DMS114 treated with DMSO at 0.1 percent for 48 hours (cell line): ENCODE measurements around the gene CSF3R.

Experiments used
- DNase-seq: peaks from one replicate; lab custom pipeline; 2025; ENCODE audit not compliant: unreplicated experiment; lab: John Stamatoyannopoulos, UW

CSF3R gene

DNA sequence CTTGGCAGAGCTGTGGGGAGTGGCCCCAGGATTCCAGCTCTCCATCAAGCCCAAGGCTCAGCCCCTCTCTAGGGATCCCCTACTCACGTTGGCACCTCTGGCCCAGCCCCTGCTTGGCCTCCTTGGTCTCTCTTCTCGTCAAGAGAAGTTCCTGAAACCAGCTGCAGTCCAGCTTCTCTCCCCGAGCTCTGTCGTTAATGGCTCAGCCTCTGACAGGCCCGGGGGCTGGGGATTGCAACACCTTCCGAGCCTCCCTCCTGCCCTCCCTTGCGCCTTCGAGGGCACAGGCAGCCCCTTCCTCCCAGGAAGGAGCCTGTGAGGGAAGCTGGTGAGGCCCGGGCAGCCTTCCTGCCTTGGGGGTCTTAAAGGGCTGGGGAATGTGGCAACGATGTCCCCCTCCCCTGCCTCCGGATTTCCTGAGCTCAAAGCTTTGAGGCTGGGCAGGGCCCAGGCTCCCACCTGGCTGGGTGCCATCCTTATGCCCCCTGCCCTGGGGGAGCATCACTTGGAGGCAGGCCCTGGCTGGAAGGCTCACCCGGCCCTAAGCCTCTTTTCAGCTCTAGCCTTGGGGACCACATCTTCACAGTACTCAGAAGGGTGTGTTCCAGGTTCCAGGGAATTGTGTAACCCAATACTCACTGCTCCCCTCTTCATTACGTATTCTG lies at the start of gene CSF3R:
TSS of gene CSF3R (minus strand) at position 190 of the 665 bp plus-strand sequence. CDS start 3,417 bp downstream, outside the sequence.
- DNase-seq, result no peak

DNA sequence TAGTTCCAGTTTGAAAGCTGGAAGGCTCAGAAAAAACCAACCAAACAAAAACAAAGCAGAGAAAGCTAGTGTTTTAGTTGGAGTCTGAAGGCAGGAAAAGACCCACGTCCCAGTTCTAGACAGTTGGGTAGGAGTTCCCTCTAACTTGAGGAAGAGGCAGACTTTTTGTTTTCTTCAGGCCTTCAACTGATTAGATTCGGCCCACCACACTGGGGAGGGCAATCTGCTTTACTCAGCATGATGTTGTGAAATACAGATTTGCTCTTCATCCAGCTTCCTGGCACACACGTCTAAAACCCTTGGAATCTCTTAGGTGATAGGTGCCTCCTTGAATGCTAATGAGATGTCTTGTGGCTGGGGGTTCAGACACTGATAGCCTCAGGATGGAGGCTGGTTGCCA lies 49.1 kb upstream of the CSF3R start:
- DNase-seq, result no peak

DNA sequence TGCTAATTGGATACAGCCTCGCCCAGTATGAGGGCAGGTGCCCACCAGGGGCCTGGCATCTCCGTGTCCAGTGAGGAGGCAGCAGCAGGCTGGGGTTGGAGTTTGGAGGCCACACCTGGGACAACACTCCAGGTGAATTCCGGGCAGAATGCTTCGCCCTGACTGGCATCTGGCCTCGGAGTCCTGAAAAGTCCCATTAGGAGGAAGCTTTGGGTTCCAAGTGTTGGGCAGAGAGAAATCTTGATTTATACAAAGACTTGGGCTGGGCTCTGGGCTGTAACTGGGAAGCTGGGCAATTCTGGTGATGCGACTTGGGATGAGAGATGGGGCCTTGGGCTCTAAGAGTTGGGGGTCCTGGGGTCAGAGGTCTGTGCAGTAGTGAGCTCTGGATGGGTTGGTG lies 48.1 kb upstream of the CSF3R start:
- no peak for DNase-seq

DNA sequence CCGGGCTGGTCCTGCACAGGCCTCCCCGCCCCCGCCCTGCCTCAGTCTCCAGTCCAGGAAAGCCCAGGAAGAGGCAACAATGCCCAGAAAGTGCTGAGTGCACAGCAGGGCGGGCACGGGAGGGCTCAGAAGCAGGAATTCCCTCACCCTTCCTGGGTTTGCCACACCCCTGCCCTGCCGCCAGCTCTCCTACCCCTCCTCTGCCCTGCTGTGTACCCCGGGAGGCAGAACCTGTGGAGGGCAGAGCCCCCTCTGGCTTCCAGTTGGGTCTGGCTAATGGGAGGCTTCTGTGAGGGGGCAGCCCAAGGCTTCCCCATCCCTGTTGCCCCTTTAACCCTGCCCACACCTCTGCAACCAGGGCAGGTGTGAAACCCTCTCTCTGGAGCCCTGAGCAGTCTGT lies 47.5 kb upstream of the CSF3R start:
- DNase-seq, result no peak

DNA sequence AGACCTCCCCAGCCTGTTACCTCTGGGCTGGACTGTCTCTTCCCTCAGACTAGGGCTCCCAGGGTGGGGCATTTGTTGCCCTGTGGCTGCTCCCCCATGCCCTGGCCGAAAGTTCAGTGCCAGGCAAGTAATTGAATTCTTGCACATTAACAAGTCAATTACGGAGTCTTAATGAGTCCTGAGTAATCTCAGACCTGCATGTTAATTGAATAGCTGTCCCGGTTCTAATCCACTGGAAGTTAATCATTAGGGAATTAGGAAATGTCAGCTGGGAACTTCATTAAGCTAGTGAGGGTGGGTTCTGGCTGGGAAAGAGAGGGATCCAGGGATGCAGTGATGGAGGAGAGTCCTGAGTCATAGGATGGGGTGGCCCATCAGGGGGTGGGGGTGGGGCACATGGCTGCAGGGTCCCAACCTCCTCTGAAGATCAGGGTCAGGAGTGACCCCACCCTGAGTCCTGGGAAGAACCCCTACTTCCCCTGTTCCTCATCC lies 47.1 kb upstream of the CSF3R start:
- DNase-seq, result no peak

DNA sequence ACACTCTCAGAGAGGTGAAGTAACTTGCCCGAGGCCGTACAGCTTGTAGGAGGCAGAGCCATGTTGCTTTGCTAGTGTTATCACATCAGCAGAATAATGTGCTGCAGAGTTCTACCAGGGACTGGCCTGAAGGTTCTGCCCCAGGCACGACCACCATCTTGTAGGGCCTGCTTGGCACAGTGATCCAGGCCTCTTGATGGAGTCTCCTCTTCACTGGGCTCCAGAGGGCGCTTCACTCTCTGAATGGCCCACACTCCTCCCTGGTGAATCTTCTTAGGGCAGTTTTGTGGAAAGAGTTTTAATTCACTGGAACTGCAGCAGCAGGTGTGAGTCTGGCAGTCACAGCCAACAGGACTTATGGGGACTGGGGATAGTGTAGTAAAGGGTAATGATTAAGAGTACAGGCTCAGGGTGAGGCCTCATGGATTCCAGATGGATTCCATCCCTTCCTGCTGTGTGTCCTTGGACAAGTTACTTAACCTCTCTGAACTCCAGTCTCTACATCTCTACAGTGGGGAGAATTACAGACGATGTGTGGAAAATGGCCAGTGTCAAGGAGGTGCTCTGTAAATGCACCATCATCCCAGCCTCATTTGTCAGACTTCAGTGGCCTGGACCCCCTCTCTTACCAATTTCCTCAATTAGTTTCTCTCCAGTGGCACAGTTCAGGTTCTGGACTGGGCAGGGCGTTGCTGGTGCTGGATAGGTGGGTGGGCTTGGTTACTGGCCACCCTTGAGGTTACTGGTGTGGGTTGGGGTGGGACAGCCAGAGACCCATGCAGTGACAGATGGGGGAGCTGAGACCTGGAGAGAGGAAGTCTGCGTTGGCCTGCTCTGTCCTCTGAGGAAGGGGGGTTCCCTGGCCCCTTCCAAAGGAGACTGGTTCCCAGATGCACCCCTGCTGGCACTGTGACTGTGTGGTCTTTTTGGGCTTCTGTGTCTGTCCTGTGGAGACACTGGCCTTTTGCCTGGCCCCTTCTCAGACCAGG lies 45.9 kb upstream of the CSF3R start:
- no peak for DNase-seq

DNA sequence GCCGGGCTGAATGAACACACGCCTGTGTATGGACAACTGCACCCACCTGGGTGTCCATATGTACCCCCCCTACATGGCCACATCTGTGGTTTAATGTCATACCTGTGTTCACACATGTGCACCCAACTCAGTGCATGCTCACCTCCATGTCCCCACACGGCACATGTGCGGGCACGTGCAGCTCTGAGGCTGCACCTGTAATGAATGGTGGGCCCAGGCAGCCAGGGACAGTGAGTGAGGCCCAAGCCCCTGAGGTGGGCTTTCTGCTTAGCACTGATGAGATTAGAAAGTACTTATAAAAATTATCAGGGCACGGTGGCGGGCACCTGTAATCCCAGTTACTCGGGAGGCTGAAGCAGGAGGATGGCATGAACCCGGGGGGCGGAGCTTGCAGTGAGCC lies 42.5 kb upstream of the CSF3R start:
- no peak for DNase-seq

DNA sequence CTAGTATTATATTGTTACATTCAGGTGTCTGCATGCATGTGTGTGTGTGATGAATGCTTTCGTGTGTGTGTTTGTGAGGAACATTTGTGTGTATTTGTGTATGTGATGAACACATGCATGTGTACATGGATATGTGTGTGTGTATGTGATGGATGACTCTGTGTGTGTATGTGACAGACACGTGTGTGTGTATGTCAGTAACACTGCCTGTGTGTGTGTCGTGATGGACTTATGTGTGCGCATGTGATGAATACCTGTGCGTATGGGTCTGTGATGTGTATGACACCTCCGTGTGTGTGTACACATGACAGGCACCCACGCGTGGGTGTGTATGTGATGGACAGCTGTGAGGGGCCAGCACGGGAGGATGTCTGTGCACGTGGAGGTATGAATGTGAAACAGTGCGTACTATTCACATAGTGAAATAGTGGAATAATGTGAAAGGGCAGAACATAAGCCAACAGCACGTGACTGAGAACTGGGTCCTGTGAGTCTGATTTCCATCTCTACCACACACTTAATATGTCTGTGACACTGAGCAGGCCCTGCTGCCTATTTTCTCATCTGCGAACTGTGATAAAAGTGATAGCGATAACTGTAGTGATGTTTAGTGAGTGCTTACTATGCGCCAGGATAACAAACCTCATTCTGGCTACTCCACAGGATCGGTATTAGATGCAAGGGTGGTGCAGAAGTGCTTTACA lies 41.8 kb upstream of the CSF3R start:
- DNase-seq, result no peak

DNA sequence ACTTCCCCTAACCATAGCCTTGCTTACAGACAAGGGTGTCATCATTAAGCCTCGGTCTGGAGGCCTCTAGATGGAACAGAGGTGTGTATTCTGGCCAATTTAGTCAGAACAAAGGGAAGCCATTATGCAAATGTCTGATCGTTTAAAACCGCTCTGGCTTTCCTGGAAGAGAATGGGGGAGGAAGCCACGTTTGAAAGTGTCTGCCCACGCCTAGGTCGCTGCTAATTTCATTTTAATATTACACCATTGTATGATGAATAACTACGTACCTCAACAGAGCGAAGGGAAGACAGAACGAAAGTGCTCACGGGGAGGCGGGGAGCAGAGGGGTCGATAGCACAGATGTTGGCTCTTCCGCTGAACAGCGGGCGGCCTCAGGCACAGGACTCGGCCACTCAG lies 41.1 kb upstream of the CSF3R start:
- DNase-seq, result no peak

DNA sequence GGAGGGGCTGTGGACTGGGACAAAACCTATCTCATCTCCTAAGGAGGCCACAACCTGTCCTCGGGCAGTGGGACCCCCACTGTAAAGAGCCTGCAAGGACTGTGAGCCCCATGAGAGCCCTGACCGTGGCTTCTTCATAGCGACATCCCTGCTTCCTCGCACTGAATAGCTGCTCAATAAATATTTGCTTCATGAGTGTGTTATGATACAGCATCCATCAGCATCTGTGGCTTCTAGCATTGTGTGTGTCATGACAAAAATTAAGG lies 40.5 kb upstream of the CSF3R start:
- DNase-seq, result no peak

DNA sequence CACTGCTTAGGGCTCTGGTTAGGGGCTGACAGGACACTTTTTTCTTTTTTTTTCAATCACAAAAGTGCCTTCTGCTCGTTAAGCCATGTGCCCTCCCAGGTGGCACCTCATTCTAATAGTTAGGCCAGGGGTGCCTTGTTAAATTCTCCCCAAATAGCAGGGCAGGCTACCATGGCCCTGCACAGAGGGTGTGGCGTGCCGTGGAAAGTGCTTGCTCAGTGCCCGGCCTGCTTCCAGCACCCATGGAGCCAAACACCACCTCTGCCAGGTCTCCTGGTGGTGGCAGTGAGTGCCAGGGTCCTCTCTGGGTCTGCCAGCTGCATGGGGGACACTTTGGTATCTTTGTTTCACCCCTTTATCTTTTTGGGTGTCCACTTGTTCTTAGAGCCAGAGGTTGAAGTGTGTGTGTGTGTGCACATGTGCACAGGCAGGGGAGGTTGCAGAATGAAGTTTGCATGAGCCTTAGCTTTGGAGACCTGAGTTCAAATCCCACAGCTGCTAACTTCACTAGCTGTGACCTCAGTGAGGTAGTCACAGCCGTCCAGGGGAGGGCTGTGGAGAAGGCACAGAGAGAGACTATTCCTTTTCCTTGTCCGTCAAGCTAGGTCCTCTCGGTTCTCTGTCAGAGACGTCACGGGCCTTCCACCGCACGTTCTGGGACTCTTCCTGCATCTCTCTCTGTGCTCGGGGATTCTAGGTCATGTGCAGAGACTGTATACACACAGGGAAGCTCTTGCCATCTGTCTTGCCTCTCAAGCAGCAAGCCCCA lies 39.9 kb upstream of the CSF3R start:
- DNase-seq, result no peak

DNA sequence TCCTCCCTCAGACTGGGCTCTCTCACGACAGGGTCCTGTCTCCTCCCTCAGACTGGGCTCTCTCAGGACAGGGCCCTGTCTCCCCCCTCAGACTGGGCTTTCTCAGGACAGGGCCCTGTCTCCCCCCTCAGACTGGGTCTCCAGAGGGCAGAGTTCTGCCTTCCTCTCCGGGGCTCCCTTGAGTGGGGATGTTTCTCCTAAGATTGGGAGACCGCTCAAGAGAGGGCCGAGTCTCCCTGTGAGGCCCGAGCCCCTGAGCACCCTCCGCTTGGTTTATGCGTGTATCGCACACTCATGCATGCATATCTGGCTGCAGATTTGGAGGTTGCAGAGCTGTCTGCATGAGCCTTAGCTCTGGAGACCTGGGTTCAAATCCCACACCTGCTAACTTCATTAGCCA lies 39.3 kb upstream of the CSF3R start:
- no peak for DNase-seq

DNA sequence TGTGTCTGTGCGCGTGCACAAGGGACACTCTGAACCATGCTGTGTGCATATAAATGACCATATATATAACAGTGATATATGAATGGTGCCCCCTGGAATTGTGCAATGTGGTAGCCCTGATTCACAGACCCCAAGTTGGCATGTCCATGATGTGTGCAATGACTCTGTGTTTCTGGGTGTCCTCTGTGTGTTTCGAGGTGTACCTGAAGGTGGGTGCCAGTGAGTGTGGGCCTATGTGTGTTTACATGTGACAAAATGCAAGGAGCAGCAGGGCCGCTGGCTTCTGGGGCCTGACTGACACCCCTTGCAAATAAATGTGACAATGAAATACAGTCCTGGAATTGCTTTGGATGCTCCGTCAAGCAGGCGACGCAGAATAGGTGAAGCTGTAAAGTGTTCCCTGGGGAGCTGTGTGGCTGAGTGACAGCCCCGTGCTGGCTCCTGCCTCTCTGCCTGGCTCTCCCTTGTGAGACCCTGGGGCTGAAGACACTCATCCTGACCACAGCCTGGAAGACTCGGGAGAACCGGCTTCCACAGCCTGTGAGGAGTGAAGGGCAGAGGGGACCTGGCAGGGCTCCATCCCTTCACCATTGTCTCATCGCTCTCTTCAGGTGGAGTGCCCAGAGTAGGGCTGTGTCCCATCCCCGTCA lies 38.2 kb upstream of the CSF3R start:
- no peak for DNase-seq

DNA sequence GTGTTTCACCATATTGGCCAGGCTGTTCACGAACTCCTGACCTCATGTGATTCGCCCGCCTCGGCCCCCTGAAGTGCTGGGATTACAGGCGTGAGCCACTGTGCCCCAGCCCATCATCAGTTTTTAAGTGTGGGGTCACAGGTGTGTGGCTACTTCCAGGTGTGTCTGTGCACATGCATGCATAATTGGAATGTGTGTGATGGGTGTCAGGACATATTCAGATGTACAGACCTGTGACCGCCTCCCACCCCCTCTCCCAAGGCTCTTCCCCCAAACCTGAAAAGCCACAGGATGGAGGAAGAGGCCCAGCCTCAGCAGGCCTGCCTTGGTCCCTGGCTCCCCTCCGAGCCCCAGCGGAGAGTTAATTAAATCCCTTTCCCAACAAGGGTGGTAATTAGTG lies 37.3 kb upstream of the CSF3R start:
- no peak for DNase-seq

DNA sequence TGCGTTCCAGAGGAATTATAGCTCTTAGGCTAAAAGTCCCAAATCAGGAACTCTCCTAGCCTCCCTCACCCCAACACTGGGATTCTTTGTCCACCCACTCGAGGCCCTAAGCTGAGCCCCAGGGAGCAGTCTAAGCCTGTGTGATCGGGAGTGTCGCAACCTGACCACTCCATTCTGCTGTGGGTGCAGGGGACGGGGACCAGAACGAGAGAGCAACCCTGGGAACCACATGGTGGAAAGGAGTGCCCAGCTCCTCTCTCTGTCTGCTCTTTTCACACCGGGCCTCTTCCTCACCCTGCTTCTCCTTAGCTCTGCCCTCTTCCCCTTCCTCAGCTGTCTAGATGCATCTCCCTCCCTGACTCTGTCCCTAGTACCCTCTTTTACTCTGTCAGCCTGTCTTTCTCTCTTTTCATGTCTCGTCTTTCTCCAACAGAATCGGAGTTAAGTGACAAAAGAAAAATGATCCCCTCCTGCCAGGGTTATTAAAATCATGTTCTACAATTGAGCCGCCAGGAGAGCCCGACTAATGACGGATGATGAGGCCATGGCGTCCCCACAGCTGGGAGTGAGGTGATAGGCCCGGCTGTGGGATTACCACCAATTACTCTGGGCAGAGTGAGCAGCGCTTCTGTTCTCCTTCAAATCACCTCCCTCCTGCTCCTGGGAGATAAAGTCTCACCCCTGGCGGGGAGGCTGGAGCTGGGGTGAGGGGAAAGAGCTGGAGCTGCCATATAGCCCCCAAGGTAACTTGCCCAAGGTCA lies 34.5 kb upstream of the CSF3R start:
- no peak for DNase-seq

DNA sequence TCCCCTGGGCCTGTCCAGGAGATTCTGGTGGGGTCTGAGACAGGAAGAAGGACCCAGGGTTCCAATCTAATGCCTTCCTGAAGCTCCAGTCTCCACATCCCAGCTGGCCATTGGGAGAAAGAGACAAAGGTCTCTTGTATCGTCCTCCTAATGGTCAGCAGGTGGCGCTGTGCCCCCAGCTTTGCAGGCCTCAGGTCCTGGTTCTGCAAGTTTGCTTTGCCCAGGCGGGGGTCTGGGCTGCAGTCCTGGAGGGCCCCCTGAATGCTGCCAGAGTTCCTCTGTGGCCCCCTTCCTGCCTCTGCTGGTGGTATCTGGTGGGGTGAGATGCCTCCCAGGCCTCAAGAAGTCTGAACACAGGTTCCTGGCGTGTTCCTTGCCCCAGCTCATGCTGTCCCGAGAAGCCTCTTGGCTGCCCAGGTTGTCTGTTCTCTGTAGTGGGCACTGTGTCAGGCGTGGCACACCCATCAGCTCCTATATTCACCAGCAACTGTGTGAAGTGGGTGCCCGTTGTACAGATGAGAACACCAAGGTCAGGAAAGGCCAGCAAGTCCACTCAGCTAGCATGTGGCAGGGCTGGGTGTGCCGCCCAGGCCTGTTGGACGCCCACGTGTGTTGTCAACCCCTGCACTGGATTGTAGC lies 33.8 kb upstream of the CSF3R start:
- peak; percentile 70 for DNase-seq

DNA sequence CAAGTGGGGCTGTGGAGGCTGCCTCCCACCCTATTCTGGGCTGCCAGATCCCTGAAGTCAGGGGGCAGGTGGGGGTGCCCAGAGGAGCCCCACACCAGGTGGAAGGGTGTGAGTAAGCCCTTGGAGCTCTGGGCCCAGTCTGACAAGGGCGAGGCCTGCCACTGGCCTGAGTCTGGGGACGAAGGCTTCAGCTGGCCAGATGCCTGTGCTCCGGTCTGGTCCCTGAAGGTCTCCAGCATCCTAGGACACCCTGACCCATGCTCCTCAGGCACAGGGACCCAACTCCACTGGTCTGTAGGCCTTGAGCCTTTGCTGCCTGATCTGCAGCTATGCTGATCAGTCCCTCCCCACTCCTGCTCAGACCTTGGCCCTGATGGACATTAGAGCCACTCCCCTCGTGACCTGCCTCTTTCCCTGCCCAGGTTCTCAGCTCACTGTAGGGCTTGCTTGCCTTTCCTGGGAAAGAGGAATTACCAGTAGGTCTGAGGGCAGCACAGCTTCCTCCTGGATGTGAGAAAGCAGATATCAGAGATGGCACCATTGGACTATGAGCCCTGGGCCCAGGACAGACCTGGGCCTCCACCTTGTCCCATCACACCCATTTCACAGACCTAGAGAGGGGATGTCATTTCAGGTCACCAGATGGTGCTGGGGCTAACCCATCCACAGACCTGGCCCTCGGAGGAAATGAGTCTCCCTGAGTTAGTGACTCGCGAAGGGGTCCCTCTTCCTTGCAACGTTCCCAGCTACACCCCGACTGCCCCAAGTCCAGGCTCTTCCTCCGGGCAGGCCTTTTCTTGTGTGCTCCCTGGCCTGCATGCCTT lies 32.8 kb upstream of the CSF3R start:
- no peak for DNase-seq

DNA sequence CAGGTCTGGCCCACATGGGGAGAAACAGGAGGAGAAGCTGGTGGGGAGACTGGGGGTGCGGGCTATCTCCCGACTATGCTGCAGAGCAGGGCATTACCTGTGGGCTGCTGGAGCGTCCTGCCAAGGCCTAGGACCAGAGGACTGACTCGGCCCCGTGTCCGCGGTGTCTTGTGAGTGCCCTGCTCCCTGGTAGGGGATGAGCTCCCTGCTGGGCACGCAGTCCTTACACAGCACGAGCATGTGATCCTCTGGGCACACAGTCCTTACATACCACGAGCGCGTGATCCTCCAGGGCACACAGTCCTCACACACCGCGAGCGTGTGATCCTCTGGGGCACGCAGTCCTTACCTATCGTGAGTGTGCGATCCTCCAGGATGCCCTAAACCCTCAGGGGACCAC lies 31.8 kb upstream of the CSF3R start:
- no peak for DNase-seq
